ENCODE data around the gene PRSS35.

DNA sequence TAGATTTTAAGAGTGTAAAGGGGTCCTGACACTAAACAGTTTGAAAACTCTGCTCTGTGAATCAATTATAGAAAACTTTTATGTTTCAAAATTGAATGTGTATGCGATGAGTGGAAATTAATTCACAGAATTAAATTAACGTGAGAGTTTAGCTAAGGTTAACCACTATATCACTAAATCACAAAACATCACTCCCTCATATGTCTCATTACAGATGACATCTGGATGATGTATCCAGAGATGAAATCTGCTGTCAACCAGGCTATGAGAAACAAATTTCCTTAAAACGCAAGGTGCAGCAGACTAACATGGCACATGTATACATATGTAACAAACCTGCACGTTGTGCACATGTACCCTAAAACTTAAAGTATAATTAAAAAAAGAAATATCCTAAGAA, 27.3 kb downstream of the PRSS35 start:
- TF ChIP-seq CTCF (IDR thresholded peaks at IDR 0.05; ENCODE audit: poor library complexity) (no peak), EZH2 (IDR thresholded peaks at IDR 0.05; ENCODE audit: borderline replicate concordance) (no peak)
